DND-41 (cell line): ENCODE data around the gene PHLPP1.

Source experiments
- ATAC-seq: fragments of 200-7000 bp; cut with Tn5 transposase; 3 replicates; pipeline ENCODE4 v1.9.1; 2021; ENCODE audit warnings: low read depth; ENCODE audit not compliant: insufficient read depth
- DNase-seq: peaks from one replicate; pipeline ENCODE4 v3.0.0-alpha.2; 2020
- H2AFZ ChIP-seq: 2 replicates; pipeline ENCODE4 v1.6.0; 2012; ENCODE audit warnings: low read depth, low read length
- H3K27ac ChIP-seq: 2 replicates; pipeline ENCODE4 v1.5.1; 2012; ENCODE audit warnings: low read length, inconsistent platforms
- H3K27me3 ChIP-seq: fragments of 200-600 bp; sonication (generic); 2 replicates; pipeline ENCODE4 v1.6.0; 2012; ENCODE audit warnings: low read length, mild to moderate bottlenecking, inconsistent platforms; ENCODE audit not compliant: insufficient read depth, poor library complexity
- H3K36me3 ChIP-seq: 2 replicates; pipeline ENCODE4 v1.5.1; 2012; ENCODE audit warnings: low read length, inconsistent platforms; ENCODE audit not compliant: insufficient read depth
- H3K4me1 ChIP-seq: 2 replicates; pipeline ENCODE4 v1.5.1; 2012; ENCODE audit warnings: mild to moderate bottlenecking, low read length; ENCODE audit not compliant: insufficient read depth
- H3K4me2 ChIP-seq: 2 replicates; pipeline ENCODE4 v1.6.0; 2012; ENCODE audit warnings: mild to moderate bottlenecking, moderate library complexity, low read length, inconsistent platforms; ENCODE audit not compliant: insufficient read depth
- H3K4me3 ChIP-seq, 2 experiments: fragments of 200-600 bp in 1 of 2; shearing (Covaris generic) in 1 of 2; 2 replicates each; pipeline ENCODE4 v1.5.1; 2012 to 2016; ENCODE audit warnings: inconsistent platforms in 2 of 2, low read length in 2 of 2, mild to moderate bottlenecking in 2 of 2, low read depth in 1 of 2, moderate library complexity in 1 of 2
- H3K79me2 ChIP-seq: 2 replicates; pipeline ENCODE4 v1.6.0; 2012; ENCODE audit warnings: low read length, inconsistent platforms; ENCODE audit not compliant: insufficient read depth
- H3K9ac ChIP-seq: 2 replicates; pipeline ENCODE4 v1.6.0; 2012; ENCODE audit warnings: low read depth, mild to moderate bottlenecking, inconsistent platforms, low read length, moderate library complexity
- H3K9me3 ChIP-seq: 2 replicates; pipeline ENCODE4 v1.5.1; 2012; ENCODE audit warnings: low read length, moderate library complexity, mild to moderate bottlenecking, inconsistent platforms; ENCODE audit not compliant: insufficient read depth, severe bottlenecking
- H4K20me1 ChIP-seq: 2 replicates; pipeline ENCODE4 v1.6.0; 2012; ENCODE audit warnings: low read length; ENCODE audit not compliant: insufficient read depth
- CTCF ChIP-seq: IDR thresholded peaks from 2 replicates; pipeline ENCODE4 v1.5.1; 2012; ENCODE audit warnings: borderline replicate concordance, low read length, moderate library complexity, mild to moderate bottlenecking; ENCODE audit not compliant: poor library complexity, severe bottlenecking; ENCODE audit errors: extremely low read depth
- EZH2 ChIP-seq: IDR thresholded peaks from 3 replicates; pipeline ENCODE4 v1.6.1; 2012; ENCODE audit warnings: borderline replicate concordance, low read depth, mild to moderate bottlenecking, moderate library complexity, low read length, inconsistent platforms; ENCODE audit not compliant: severe bottlenecking

The PHLPP1 gene

GRCh38 chr18:62829936-62830335 is 114.6 kb downstream of the PHLPP1 start:
- no peak for DNase-seq
- no peak for TF ChIP-seq EZH2
- no peak for TF ChIP-seq CTCF
- no peak overlapping the region for H3K4me2 ChIP-seq
- no peaks in the 10 kb centered on the region for H4K20me1 ChIP-seq
- no peaks in the 10 kb centered on the region for H3K79me2 ChIP-seq
- ATAC-seq = no peak
- H3K4me3 ChIP-seq = no peak overlapping the region
- no peak overlapping the region for H2AFZ ChIP-seq
- H3K9ac ChIP-seq = no peak overlapping the region
- no peaks in the 10 kb centered on the region for H3K27me3 ChIP-seq
- no peaks in the 10 kb centered on the region for H3K4me1 ChIP-seq
- H3K9me3 ChIP-seq = no peaks in the 10 kb centered on the region
- H3K36me3 ChIP-seq = no peaks in the 10 kb centered on the region; the same call in 1 of the 2 replicates
- H3K27ac ChIP-seq = no peak overlapping the region

- TF ChIP-seq CTCF (no peak), EZH2 (no peak)
- Histone ChIP-seq H3K36me3 (no peaks in the 10 kb centered on the region; the same call in 1 of the 2 replicates), H3K4me3 (no peak overlapping the region), H3K79me2 (no peaks in the 10 kb centered on the region), H3K9me3 (no peaks in the 10 kb centered on the region), H3K4me2 (no peak overlapping the region), H3K27ac (no peak overlapping the region), H3K4me1 (no peaks in the 10 kb centered on the region), H2AFZ (no peak overlapping the region), H4K20me1 (no peaks in the 10 kb centered on the region), H3K9ac (no peak overlapping the region), H3K27me3 (no peaks in the 10 kb centered on the region)
- ATAC-seq (no peak), DNase-seq (no peak)
Measured at GRCh38 chr18:62832282-62832681, 116.9 kb downstream of the PHLPP1 start.

GRCh38 chr18:62833494-62833893 is 118.2 kb downstream of the PHLPP1 start:
- Histone ChIP-seq H3K9me3 (no peaks in the 10 kb centered on the region), H2AFZ (no peak overlapping the region), H3K4me2 (no peak overlapping the region), H3K79me2 (no peaks in the 10 kb centered on the region), H3K4me1 (no peaks in the 10 kb centered on the region), H4K20me1 (no peaks in the 10 kb centered on the region), H3K4me3 (no peak overlapping the region), H3K27me3 (no peaks in the 10 kb centered on the region), H3K9ac (no peak overlapping the region), H3K36me3 (no peaks in the 10 kb centered on the region; the same call in 1 of the 2 replicates), H3K27ac (no peak overlapping the region)
- no peak for ATAC-seq
- no peak for DNase-seq
- no peak for TF ChIP-seq EZH2
- TF ChIP-seq CTCF = no peak

- Histone ChIP-seq H3K27me3 (no peaks in the 10 kb centered on the region), H3K4me1 (no peaks in the 10 kb centered on the region), H3K4me2 (no peak overlapping the region), H2AFZ (no peak overlapping the region), H3K79me2 (no peaks in the 10 kb centered on the region), H4K20me1 (no peaks in the 10 kb centered on the region), H3K27ac (no peak overlapping the region), H3K9me3 (no peaks in the 10 kb centered on the region), H3K36me3 (no peaks in the 10 kb centered on the region; the same call in 1 of the 2 replicates), H3K4me3 (no peak overlapping the region), H3K9ac (no peak overlapping the region)
- TF ChIP-seq EZH2 (no peak), CTCF (no peak)
- DNase-seq (no peak), ATAC-seq (no peak)
Measured at GRCh38 chr18:62834715-62835114, 119.4 kb downstream of the PHLPP1 start.
